ENCODE measurements around the gene HBZ.

GRCh38 chr16:112153-112840 is 40.1 kb upstream of the HBZ start:
- TF ChIP-seq BCL6 (CRISPR knock-in tag; IDR thresholded peaks at IDR 0.05) (no peak), LARP7 (IDR thresholded peaks at IDR 0.05) (no peak), NFXL1 (CRISPR knock-in tag; IDR thresholded peaks at IDR 0.05) (no peak), CHD2 (IDR thresholded peaks at IDR 0.05; ENCODE audit: low read depth, low read length) (no peak), DACH1 (IDR thresholded peaks at IDR 0.05; ENCODE audit: partially characterized antibody) (no peak), E2F1 (CRISPR knock-in tag; IDR thresholded peaks at IDR 0.05) (no peak), MAFK (IDR thresholded peaks at IDR 0.05; ENCODE audit: low read length) (no peak), EZH2 (IDR thresholded peaks at IDR 0.05; ENCODE audit: borderline replicate concordance, low read depth, low read length) (no peak), EP300 (IDR thresholded peaks at IDR 0.05; ENCODE audit: low read length) (no peak)
- TF ChIP-seq, protein P1, sequence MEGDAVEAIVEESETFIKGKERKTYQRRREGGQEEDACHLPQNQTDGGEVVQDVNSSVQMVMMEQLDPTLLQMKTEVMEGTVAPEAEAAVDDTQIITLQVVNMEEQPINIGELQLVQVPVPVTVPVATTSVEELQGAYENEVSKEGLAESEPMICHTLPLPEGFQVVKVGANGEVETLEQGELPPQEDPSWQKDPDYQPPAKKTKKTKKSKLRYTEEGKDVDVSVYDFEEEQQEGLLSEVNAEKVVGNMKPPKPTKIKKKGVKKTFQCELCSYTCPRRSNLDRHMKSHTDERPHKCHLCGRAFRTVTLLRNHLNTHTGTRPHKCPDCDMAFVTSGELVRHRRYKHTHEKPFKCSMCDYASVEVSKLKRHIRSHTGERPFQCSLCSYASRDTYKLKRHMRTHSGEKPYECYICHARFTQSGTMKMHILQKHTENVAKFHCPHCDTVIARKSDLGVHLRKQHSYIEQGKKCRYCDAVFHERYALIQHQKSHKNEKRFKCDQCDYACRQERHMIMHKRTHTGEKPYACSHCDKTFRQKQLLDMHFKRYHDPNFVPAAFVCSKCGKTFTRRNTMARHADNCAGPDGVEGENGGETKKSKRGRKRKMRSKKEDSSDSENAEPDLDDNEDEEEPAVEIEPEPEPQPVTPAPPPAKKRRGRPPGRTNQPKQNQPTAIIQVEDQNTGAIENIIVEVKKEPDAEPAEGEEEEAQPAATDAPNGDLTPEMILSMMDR (IDR thresholded peaks at IDR 0.05 in 2 of 3, conservative IDR thresholded peaks at IDR 0.05 in 1 of 3; ENCODE audit: insufficient read depth in 2 of 3, low read depth in 1 of 3, low read length in 3 of 3): no peak
- TF ChIP-seq, protein P2, sequence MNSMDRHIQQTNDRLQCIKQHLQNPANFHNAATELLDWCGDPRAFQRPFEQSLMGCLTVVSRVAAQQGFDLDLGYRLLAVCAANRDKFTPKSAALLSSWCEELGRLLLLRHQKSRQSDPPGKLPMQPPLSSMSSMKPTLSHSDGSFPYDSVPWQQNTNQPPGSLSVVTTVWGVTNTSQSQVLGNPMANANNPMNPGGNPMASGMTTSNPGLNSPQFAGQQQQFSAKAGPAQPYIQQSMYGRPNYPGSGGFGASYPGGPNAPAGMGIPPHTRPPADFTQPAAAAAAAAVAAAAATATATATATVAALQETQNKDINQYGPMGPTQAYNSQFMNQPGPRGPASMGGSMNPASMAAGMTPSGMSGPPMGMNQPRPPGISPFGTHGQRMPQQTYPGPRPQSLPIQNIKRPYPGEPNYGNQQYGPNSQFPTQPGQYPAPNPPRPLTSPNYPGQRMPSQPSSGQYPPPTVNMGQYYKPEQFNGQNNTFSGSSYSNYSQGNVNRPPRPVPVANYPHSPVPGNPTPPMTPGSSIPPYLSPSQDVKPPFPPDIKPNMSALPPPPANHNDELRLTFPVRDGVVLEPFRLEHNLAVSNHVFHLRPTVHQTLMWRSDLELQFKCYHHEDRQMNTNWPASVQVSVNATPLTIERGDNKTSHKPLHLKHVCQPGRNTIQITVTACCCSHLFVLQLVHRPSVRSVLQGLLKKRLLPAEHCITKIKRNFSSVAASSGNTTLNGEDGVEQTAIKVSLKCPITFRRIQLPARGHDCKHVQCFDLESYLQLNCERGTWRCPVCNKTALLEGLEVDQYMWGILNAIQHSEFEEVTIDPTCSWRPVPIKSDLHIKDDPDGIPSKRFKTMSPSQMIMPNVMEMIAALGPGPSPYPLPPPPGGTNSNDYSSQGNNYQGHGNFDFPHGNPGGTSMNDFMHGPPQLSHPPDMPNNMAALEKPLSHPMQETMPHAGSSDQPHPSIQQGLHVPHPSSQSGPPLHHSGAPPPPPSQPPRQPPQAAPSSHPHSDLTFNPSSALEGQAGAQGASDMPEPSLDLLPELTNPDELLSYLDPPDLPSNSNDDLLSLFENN (IDR thresholded peaks at IDR 0.05; ENCODE audit: low read depth in 2 of 2, low read length in 2 of 2): no peak
